GF-D8 (cell line): ENCODE data around the gene SERPINA4.
"Not testable (repeated sequence)": the region's sequence is repeated elsewhere in the genome, so short reads cannot be mapped to it uniquely, and the experiment has no call there.

Experiments used
- DNase-seq: peaks from one replicate; lab custom pipeline; 2025; lab: John Stamatoyannopoulos, UW

SERPINA4 gene

DNA sequence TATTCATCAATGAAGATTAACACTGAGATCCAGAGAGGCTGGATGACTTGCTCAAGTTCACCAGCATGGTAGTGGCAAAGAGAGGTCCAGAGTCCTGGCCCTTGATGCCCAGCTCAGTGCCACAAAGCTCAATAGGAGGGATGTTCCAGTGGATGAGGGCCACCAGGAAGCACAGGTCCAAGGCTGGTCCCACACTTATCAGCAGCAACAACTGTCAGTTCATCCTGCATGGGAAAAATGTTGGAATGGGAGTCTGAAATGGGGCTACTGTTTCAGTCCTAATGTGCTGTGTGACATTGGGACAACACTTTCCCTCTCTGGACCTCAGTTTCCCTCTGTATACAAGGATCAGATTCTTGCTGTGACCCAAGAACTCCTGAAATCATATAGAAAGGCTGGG, 31.2 kb downstream of the SERPINA4 start:
- no peak for DNase-seq

DNA sequence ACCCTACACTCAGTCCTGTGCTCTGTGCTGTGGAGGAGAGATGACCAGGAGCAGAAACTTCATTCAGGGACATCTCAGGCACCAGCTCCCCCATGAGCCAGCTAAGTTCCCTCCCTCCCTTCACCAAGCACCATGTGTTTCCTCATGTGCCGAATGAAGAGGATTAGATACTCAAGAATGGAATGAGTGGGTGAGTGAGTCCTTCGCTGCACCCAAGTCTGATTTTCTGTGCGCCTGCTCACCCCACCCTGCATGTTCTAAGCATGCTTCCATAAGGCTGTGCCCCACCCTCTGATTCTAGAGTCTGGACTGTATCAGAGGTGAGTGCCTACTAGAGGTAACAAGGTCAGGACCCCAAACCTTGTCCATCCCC, 32.1 kb downstream of the SERPINA4 start:
- DNase-seq = no peak

DNA sequence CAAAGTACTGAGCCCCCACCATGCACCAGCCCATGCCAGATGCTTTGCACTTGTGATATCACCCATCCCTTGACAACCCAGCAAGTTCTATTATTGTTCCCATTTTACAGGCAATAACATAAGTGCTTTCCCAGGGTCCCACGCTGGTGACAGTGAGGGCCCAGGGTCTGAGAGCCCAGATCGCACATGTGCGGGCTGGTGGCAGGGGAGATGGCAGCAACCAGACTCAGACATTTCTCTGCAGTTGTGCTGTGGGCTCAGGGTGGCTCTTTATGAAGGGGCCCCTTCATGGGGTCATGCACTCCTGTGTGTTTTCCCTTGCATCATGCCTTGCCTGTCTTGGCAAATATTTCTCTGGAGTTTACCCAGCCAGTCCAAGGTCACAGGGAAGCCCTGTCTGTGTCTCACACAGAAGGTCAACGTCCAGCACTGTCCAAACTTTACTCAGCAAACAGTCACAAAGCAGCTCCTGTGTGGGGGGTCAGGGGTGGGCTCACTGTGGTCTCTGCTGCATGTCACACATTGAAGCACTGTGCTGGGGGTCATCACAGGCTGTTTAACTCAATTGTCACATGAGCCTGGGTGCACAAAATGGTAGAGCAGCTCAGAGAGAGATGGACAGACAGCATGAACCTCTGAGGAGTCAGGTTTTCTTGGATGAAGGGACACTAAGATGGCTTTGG, 32.6 kb downstream of the SERPINA4 start:
- no peak for DNase-seq

DNA sequence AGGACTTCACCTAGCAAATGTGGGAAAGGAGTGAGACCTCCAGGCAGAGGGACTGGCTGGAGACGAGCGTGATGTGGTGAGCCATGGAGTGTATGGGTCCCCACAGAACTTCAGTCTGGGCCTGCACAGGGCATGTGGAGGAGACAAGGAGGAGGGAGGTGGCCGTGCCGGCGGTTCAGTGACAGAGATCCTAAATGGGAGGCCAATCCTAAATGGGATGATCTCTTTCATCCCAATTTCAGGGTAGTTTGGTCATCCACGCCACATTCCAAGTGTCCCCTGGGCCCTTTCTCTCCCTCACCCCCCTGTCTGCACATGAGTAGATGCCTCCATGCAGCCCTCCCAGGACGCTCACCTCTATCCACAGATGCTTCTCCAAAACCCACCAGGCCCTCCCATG, 33.2 kb downstream of the SERPINA4 start:
- DNase-seq = no peak

DNA sequence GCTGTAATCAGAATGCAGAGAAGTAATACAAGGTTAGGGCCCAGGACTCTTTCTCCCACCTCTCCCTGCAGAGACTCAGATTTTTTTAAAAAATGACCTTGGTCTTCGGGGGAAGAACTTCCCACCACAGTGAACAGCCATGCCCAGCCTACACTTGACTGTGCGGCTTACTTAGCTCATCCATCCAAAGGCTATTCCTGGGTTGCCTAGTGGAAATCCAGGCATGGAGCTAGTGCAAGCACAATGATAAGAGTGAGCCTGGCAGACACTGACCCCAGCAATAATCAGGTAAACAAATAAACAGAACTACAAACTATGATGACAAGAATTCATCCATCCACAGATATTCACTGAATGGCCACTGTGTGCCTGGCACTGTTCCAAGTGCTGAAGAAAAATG, 34.7 kb downstream of the SERPINA4 start:
- no peak for DNase-seq

DNA sequence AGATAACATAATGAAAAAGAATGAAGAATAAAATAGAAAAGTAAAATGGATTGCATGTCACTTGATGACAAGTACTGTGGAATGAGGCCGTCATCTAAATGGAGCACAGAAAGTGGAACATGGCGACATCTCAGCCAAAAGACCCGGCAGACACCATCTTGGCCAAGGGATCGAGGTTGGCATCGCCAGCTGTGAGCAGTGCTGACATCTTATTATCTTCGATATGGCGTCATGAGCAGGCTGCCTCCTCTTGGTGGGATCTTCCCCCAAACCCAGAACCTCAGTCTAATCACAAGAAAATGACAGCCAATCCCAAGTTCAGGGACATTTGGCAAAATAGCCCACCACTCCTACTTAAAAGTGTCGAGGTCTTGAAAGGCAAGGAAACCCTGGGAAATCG, 35.1 kb downstream of the SERPINA4 start:
- no peak for DNase-seq

DNA sequence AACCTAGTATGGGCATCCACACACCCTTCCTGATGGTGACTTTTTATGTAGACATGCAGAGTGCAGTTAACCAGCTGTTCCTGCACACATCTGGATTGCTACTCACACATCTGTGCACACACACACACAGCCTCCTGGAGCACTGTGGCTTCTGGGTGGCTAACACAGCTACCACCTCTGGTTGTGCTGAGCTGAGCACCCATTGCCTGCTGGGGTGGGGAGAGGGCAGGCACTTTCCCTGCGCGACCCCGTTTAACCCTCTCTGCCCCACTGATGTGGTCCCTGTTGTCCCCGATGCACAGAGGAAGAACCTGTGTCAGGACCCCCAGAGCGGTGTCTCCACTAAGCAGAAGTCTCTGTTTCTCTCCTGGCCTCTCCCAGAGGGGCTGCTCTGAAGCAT, 36.5 kb downstream of the SERPINA4 start:
- DNase-seq = no peak

DNA sequence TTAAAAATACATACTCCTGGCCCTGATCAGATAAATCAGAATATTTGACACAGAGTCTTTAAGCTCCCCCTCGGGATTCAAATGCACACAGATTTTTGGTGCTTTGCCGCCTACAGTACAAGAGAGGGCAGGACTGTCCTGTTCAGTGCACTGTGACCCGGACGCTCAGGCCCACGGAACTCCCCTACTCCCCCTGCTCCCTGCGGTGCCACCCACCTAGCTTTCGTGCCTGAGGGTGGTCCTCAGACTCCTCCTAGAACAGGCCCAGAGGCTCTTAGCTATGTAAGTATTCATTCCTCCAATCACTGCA, 37.2 kb downstream of the SERPINA4 start:
- DNase-seq = no peak

DNA sequence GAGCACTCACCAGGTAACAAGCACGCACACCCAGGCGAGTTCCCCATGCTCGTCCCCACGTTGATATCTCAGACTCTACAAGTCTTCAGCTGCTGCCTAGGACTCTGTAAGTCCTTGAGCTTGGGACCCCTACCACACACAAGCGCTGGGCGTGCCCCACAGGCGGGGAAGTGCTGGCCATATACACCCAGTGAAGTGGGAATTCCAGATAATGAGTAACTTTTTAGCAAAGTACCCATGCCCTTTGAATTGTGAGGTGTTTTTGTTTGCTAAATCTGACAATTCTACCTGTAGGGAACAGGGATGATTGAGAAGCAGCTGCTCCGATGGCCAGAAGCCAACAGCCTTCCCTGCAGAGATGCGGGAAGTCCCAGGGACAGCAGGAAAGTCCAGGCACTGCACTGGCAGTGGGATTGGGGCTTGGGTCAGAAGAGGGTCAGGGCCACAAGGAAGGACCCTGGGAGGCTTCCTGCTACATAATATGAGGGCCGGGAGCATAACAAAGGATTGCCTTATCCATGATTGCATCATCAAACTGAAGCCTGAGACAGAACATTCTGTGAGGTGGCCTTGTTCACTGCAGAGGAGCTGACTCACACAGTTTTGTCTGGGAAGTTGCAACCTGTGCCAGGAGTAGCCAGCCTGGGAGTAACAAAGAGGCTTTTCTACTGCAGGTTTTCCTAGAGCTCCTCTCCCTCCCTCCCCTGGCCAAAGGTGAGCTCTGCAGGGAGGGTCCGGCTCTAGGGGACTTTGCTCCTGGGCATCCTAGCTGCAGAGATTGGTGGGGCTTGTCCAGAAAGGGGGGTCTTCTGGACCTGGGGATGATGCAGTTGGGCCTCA, 37.8 kb downstream of the SERPINA4 start:
- DNase-seq = no peak

DNA sequence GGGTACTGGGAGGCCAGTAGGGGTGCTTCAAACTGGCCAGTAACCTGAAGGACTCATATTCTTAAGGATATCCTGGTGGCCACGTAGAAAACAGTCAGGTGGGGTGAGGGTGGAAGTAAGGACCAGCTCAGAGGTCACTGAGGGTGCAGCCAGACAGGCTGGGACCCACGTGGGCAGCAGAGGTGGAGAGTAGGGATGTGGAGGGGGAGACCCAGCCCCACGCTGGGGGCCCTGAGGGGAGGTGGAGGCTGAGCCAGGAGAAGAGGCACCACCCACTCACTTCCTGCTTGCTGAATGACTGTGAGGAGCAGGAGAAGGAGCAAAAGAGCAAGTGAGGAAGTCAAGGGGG, 38.4 kb downstream of the SERPINA4 start:
- DNase-seq = no peak

DNA sequence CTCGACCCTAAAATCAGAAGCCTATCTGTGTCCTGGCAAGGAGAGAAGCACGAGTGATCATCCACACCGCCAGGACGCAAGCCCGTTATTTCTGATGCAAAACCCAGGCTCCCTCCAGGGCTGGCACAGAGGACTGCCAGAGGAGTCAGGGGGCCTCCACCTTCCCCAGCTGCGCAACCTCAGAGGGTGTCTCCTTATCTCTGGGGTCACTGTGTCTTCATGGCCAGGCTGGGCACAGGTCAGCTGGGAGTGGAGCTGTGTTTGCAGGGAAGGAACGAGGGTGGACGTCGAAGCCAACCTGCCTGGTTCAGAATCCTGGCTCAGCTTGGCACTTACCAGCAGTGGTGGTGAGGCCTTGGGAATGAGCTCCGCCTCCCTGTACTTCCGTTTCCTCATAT, 38.9 kb downstream of the SERPINA4 start:
- no peak for DNase-seq

DNA sequence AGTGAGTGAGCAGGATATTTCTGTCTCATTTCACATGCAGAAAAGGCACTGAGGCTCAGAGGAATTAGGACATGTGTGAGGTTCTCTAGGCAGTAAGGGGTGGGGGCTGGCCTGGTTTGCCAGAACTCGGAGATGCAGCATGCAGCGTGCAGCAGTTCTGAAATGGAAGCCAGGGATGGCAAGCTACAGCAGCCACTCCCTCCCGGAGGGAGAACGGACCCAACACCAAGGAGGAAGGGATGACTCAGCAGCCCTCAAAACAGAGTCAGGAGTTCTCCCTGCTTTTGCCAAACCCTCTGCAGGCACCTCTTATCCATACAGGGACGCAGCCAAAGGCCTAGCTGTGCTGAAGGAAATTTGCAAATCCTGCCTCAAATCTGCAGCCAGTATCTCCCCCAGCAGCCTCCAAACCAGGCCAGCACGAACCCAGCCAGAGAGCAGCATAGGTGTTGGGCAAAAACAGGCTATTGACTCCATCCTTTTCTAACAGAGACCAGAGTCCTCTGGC, 40.7 kb downstream of the SERPINA4 start:
- no peak for DNase-seq

DNA sequence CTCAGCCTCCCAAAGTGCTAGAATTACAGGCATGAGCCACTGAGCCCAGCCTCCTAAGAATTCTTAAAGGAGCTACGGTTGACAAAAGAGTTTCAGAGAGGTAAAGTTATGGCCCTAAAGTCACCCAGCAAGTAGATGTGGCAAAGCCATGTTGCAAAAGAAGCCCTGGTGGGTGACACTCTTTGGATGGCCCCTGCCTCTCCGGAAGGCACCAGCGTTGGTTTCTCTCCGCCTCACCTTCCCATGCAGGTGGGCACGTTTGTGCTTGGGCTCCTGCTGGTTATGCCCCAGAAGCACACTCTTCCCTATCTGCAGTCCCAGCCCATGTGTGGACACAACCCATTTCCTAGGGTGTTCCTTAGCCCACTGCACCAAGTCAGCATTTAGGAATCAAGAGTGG, 41.5 kb downstream of the SERPINA4 start:
- DNase-seq = no peak

DNA sequence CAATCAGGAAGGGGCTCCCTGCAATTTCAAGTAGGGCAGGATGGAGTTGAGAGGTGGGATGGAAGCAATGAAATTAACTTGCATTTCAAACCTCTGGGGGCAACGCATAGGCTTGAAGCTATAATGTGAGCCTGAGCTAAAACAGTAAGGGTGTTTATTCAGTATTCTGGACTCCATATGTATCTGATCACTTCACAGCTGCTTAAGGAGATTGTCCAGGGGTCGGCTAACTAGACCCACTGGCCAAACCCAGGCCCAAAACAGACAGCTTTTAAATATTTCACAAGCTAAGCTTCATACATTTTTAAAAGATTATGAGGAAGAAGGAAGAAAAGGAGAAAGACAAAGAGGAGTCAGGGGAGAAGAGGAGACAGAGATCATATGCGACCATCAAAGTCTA, 44.1 kb downstream of the SERPINA4 start:
- no peak for DNase-seq

DNA sequence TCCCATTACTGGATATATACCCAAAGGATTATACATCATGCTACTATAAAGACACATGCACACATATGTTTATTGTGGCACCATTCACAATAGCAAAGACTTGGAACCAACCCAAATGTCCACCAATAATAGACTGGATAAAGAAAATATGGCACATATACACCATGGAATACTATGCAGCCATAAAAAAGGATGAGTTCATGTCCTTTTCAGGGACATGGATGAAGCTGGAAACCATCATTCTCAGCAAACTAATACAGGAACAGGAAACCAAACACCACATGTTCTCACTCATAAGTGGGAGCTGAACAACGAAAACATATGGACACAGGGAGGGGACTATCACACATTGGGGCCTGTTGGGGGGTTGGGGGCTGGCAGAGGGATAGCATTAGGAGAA, 47.7 kb downstream of the SERPINA4 start:
- DNase-seq = not testable (repeated sequence)

DNA sequence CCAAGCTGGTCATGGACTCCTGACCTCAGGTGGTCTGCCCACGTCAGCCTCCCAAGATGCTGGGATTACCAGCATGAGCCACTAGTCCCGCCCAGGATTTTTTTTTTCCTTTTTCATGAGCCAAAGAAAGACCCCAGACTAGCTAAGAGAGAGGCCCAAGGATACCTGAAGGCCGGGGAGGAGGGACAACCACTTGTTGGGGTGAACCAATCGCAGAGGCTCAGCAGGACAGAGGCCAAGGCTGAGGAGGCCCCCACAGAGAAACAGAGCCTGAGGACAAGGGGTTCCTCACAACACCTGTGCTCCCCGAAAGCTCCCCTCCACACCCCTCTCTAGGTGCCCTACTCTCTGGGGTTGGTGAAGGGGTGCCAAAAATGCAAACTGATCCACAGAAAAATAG, 49.9 kb downstream of the SERPINA4 start:
- DNase-seq = no peak

DNA sequence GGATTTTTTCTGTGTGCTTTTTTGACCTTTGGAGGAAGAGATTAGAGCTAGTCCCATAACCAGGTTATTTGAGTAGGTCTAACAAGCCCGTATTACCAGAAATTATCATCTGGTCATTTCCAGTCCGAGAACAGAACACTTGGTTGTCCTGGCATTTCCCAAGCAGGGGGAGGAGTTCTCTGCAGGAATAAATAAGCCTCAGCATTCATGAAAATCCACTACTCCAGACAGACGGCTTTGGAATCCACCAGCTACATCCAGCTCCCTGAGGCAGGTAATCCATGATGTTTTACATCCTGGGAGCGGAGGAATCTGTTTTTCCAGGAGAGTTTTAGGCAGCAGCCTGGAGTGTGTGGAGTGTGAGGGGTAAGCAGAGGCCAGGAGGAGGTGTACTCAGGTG, 50.9 kb downstream of the SERPINA4 start, which contains the start of gene SERPINA3:
TSS of gene SERPINA3 (plus strand) at position 218 of the 400 bp plus-strand sequence. CDS start 2,051 bp downstream, outside the sequence.
- DNase-seq = no peak

DNA sequence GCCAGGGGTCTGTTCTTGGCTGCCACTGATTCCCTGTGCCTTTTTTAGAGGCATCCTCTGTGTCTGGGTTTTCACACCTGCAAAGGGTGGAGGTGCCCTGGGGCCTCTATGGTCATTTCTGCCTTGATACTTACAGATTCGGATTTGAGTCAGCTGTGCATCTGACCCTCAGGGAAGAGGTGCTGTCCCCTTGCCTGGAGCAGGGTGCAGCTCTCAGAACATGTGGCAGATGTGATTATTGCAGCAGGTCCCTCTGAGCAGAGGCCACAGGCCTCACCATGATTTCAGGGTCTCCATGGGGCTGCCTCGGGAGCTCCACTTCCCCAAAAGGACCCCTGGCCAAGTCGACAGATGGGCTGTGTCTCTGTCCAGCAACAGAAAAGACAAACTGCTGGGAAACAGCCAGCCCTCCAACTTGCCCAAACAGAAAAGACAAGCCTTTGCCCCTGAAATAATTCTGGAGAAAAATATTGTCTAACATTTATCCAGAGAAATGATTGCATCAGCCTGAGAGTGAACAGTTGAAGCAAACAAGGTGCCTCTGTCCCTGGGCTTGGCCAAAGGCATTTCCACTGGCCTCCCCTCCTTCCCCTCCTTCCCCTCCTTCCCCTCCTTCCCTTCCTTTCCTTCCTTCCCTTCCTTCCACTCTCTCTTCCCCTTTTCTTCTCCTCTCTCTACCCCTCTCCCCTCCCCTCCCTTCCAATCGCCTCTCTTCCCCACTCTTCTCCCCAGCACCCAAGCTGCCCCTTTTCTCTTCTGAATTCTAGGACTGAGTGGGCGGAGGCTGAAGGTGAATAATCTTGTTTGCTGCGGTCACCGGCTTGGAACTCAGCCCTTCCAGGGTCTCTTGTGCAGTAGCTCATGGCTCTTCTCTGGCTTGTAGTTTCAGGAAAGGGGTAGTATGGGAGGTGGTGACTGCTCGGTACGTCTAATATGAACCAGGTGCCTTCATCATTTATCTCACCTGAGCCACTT, 51.6 kb downstream of the SERPINA4 start:
- no peak for DNase-seq

DNA sequence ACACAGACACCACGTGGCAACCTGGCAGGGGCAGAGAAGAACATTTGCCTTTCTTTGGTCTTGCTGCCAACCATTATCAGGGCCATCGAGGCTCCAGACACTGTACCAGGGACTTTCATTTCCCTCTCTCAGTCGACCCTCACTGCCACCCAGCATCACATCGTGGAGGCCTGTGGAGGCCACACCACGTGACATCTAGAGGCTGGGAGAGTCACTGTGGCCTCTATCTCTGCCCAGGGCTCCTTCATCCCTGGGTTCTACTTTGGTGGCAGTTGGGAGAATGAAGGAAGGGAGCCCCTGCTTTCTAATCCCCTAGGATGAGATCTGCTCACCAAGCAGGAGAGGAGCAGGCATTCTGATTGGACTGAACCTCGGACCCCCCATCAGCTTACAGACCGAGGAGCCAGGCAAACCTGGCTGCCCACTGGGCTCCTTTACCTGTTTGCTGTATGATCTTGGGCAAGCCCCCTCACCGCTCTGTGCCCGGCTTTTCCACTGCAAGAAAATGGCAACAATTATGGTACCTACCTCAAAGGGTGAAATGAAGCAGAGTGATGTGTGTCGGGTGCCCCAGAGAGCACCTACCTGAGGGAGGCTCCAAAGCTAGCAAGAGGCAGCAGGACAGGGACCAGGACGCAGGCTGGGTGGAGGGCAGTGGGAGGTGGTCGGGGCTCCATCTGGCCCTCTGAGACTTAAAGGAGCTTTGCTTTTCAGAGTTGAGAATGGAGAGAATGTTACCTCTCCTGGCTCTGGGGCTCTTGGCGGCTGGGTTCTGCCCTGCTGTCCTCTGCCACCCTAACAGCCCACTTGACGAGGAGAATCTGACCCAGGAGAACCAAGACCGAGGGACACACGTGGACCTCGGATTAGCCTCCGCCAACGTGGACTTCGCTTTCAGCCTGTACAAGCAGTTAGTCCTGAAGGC, 52.7 kb downstream of the SERPINA4 start:
- no peak for DNase-seq

DNA sequence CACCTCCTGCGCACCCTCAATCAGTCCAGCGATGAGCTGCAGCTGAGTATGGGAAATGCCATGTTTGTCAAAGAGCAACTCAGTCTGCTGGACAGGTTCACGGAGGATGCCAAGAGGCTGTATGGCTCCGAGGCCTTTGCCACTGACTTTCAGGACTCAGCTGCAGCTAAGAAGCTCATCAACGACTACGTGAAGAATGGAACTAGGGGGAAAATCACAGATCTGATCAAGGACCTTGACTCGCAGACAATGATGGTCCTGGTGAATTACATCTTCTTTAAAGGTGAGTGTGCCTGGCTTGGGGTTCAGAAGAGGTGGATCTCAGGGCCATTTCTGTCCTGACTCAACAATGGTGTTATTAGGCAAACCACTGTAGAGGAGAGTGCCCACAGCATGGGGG, 53.6 kb downstream of the SERPINA4 start:
- no peak for DNase-seq

DNA sequence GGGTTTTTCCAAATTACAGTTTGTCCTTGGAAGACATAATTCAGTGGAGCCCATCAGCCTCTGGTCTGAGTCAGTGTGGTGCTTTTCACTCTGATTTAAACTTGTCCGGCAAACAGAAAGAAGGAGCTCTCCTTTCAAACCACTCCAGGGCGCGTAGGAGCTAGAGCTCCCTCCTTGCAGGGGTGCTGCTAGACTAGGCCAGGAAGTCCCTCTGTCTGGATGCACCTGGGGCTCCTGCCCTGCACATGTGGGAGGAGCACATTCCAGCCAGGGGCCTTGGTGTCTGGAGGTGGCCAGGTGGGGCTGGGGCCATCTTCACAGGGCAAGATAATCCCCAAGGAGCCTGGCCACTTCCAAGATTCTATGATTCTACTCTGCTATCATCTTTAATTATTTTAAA, 54.0 kb downstream of the SERPINA4 start:
- DNase-seq = no peak
